GM18519 (cell line): ENCODE results near the gene PLEKHG4B.

Experiments used
- ATAC-seq: cut with Tn5 transposase; IDR thresholded peaks from one replicate; pipeline ENCODE4 v1.9.1; 2021; ENCODE audit warnings: mild to moderate bottlenecking, moderate library complexity; ENCODE audit not compliant: unreplicated experiment, low FRiP score

The PLEKHG4B gene

GRCh38 chr5:75331-76320 is 16.3 kb upstream of the PLEKHG4B start:
- ATAC-seq, result no peak

DNA sequence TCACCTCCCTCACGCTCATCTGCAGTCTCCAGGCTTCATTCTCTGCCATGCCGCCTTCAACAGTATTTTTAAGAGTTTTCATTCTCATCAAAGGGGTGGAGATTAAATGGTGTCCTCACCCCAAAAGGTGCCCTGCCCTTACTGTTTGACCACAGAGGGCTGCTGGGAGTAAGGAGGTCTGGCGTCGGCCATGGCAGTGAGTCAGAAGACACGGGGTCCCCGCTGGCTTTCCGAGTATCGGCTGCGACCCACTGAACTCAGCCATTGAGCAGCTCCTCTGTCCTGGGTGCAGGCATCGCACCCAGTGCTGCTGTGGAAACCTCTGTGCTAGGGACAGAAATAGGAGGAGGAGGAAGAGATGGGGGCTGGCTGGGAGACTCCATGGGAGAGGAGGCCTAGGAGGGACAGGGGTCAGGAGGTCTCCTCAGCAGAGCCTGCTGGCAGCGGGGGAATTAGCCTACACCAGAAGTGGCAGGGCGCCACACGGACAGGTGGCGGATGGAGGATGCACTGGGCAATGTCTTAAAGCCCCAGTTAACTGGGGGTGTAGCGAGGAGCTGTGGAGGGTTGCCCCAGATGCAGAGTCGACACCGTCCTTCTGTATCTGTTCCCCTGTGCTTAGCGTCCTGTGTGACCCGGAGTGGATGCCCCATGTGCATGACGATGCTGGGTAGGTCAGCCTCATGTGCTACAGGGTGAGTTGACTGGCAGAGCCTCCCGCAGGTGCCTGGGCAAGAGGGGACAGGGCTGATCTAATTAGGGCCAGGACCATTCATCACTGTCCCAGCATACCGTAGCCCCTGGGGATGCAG is 15.4 kb upstream of the PLEKHG4B start:
- no peak for ATAC-seq

- ATAC-seq, result no peak
Measured at GRCh38 chr5:77170-77501, 14.8 kb upstream of the PLEKHG4B start.

GRCh38 chr5:77546-77945 is 14.4 kb upstream of the PLEKHG4B start:
- ATAC-seq, result no peak

DNA sequence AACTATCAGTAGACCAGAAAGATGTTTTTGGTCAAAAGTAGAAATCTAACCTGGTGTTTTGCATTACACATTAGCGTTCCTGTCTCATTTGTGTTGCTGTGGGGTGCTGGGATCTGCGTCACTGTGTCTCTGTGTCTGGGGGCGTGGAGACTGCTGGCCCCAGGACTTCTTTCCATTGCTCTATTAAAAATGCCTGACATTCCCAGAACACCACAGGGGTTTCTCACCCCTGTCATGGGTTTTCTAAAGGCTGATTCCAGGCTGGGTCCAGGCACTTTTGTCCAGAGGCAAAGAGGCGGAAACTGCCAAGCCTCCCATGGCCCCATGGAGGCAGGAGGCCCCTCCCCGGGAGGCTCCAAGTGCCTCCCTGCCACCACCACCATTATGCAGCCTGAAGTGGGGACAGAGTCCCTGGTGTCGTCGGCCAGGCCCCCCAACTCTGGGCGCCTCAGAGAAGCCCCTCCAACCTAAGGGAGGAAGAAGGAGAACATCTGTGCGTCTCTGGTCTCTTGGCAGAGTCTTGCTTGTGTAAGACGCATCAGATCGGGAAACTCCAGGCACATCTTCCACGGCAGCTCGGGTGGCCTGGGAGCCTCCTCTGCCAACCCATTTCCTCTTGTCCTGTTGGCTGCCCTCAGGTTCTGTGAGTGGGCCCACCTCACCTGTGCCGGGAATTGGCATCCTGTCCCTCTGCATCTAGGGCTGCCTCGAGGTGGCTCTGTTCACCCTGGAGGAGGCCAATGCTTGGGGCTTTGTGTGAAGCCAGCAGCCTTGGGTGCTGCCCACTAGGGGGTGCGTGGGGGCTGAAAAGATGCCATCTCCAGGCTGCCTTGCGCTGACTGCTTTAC is 13.8 kb upstream of the PLEKHG4B start:
- ATAC-seq, result no peak

DNA sequence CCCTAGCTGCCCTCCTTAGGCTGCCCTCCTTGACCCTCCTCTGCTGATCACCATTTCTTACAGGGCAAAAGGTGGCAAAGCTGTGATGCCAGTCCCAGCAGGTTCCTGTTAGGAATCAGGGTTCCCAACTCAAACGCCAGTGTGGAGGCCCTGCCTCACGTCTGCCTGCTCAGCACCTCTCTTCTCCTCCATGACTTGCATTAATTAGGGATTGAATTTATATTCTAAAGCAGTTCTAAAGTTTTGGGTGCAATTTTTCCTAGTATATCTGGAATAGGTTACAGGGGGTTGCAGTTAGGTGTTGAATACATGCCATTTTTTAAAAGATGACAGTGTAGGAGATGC is 13.2 kb upstream of the PLEKHG4B start:
- no peak for ATAC-seq

DNA sequence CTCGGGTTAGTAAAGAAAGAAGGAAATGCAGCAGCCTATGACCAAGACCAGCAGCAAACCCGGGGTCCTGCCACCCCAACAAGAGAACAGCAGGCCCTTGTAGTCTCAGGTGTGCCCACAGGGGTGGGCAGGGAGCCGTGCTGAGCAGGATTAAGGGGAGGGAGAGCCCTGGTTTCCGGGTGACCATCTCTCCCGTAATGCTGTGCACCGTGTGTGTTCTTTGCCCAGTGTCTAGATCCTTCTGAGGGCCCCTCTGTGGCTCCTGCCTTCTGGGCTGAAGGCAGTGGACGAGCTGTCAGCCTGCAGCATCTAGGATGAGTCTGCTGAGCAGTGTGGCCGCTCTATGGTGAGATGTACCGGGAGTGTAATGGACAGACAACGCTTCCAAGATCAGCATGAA is 12.7 kb upstream of the PLEKHG4B start:
- no peak for ATAC-seq

DNA sequence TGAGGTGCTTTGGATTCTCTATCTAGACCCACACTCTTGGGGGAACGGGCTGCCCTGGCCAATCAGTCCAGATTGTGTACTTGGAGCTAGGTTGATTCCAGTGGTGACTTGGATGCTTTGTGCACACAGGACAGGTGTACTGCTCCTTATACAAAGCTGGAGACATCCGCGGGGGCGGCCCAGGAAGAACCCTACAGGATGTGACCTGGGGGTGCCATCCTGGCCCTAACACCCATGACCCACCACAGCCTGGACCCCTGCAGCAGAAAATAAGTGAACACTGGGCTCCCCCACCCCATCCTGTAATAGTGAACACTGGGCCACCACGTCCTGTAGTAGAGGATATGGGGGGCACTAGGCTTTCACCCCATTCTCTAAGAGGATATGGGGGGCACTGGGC is 12.1 kb upstream of the PLEKHG4B start:
- ATAC-seq, result no peak

GRCh38 chr5:81391-82021 is 10.5 kb upstream of the PLEKHG4B start:
- ATAC-seq, result no peak

DNA sequence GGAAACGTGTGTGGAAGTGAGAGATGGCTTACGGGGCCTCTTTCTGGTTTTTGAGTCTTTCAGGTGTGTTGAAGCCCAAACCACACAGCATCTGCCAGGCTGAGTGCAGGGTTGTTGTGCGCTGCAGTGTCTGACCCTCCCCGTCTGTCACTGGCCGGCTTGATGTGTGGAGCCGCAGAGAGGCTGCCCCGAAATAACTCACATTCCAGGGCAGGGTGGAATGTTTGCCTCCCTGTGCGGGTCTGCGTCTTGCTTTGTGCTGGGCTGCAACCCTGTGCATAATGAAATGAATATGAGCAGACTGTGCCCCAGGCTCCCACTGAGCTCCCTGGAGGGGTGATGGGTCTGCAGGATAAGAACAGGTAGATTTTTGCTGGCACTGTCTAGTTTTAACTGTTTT is 9.9 kb upstream of the PLEKHG4B start:
- no peak for ATAC-seq

- no peak for ATAC-seq
Measured at GRCh38 chr5:82570-82969, 9.4 kb upstream of the PLEKHG4B start.

- ATAC-seq, result no peak
Measured at GRCh38 chr5:83029-83428, 8.9 kb upstream of the PLEKHG4B start.

GRCh38 chr5:85334-85995 is 6.5 kb upstream of the PLEKHG4B start:
- no peak for ATAC-seq

DNA sequence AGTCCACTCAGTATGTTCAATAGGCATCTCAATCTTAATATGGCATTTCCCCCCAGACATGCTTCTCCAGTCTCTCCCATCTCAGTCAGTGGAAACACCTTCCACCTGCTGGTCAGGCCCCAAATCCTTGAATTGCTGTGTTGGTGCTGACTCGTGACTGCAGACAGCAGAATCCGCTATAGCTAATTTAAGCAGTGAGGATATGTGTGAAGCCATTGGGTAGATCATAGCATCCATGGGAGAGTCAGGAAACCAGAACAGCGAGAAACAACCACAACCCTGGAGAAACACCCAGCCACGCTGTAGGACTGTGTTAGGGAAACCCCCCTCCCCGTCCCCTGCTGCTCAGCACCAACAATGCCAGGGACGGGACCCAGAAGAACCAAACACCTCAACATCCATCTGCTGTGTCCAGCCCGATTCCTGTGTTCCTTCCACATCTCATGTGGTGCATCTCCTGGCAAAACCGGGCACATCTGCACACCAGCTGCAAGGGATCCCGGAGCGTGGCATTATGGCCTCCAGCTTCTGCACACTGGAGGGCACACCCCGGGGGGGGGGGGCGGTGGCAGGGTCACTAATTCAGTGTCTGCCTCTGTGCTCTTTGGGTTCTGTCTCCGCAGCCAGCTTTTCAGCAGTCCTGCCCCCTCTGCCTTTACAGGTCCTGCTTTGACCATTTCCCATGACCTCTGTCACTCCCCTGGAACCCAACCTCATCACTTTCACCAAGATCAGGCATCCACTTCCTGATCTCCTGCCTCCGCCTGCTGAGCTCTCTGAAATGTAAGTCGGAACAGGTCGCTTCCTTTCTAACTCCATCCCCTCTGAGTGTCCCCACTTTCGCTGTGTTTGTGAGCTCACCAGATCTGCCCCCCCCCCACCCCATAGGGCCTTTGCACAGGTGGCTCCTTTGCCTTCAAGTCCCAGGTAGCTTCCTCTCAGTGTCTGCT is 2.4 kb upstream of the PLEKHG4B start:
- no peak for ATAC-seq

GRCh38 chr5:90590-91547 is 1.1 kb upstream of the PLEKHG4B start:
- no peak for ATAC-seq

GRCh38 chr5:92401-93220 is 643 bp downstream of the PLEKHG4B start:
- ATAC-seq, result no peak
